ENCODE measurements around the gene PRR29.

PRR29 gene

GRCh38 chr17:64037802-64038201 lies 39.7 kb downstream of the PRR29 start:
- no peak overlapping the region for H3K4ac ChIP-seq (ENCODE audit: low read depth, low read length)
- H2BK5ac ChIP-seq (ENCODE audit: low read depth, low read length, poor library complexity): no peak overlapping the region
- no peaks in the 10 kb centered on the region for H3K79me1 ChIP-seq (ENCODE audit: low read length)
- no peaks in the 10 kb centered on the region for H3K79me2 ChIP-seq (ENCODE audit: control insufficient read depth, insufficient read depth, low read length, poor library complexity)
- H3K4me1 ChIP-seq (ENCODE audit: control insufficient read depth in 1 of 2, insufficient read depth in 2 of 2, low read length in 2 of 2): no peaks in the 10 kb centered on the region
- no peak overlapping the region for H3K14ac ChIP-seq (ENCODE audit: low read length)
- no peak overlapping the region for H4K12ac ChIP-seq (ENCODE audit: low read depth, low read length)
- no peak overlapping the region for H4K8ac ChIP-seq (ENCODE audit: low read depth, low read length)
- no peak overlapping the region for H2AK5ac ChIP-seq (ENCODE audit: low read length)
- WGBS (ENCODE audit: extremely low coverage, insufficient coverage, insufficient read length): no CpG with 5 or more reads among the region's 5 CpGs
- H3K18ac ChIP-seq (ENCODE audit: low read length): no peak overlapping the region
- no peak overlapping the region for H3K4me2 ChIP-seq (ENCODE audit: low read length)
- no peak overlapping the region for H3K27ac ChIP-seq (ENCODE audit: low read depth, low read length)
- H3K4me3 ChIP-seq (ENCODE audit: low read depth, low read length): no peak overlapping the region
- H2BK12ac ChIP-seq (ENCODE audit: low read length): no peak overlapping the region
- H2BK120ac ChIP-seq (ENCODE audit: insufficient read depth, low read length, poor library complexity): no peak overlapping the region
- no peak overlapping the region for H4K91ac ChIP-seq (ENCODE audit: low read depth, low read length)
- H3K23ac ChIP-seq (ENCODE audit: low read length): no peak overlapping the region
- H2AFZ ChIP-seq (ENCODE audit: insufficient read depth, low read length, poor library complexity): no peak overlapping the region
- H3K9me3 ChIP-seq (ENCODE audit: insufficient read depth, low read depth, low read length): no peaks in the 10 kb centered on the region
- DNase-seq: no peak
- H3K9ac ChIP-seq (ENCODE audit: low read length): no peak overlapping the region
- peaks cover 8 to 10% of the 10 kb centered on the region in 2 experiments for H3K36me3 ChIP-seq (ENCODE audit: control insufficient read depth in 1 of 2, insufficient read depth in 2 of 2, low read length in 2 of 2)
- no peaks in the 10 kb centered on the region for H3K27me3 ChIP-seq (ENCODE audit: insufficient read depth, low read length)

- Histone ChIP-seq H3K14ac (ENCODE audit: low read length) (no peak overlapping the region), H4K12ac (ENCODE audit: low read depth, low read length) (no peak overlapping the region), H3K9me3 (ENCODE audit: insufficient read depth, low read depth, low read length) (no peaks in the 10 kb centered on the region), H4K91ac (ENCODE audit: low read depth, low read length) (no peak overlapping the region), H2AFZ (ENCODE audit: insufficient read depth, low read length, poor library complexity) (no peak overlapping the region), H3K4me1 (ENCODE audit: control insufficient read depth in 1 of 2, insufficient read depth in 2 of 2, low read length in 2 of 2) (no peaks in the 10 kb centered on the region), H2BK5ac (ENCODE audit: low read depth, low read length, poor library complexity) (no peak overlapping the region), H3K36me3 (ENCODE audit: control insufficient read depth in 1 of 2, insufficient read depth in 2 of 2, low read length in 2 of 2) (peaks cover 15 to 17% of the 10 kb centered on the region in 2 experiments), H3K23ac (ENCODE audit: low read length) (no peak overlapping the region), H3K79me1 (ENCODE audit: low read length) (no peaks in the 10 kb centered on the region), H2AK5ac (ENCODE audit: low read length) (no peak overlapping the region), H3K4me3 (ENCODE audit: low read depth, low read length) (no peak overlapping the region), H2BK12ac (ENCODE audit: low read length) (no peak overlapping the region), H3K18ac (ENCODE audit: low read length) (no peak overlapping the region), H3K9ac (ENCODE audit: low read length) (no peak overlapping the region), H2BK120ac (ENCODE audit: insufficient read depth, low read length, poor library complexity) (no peak overlapping the region), H3K27me3 (ENCODE audit: insufficient read depth, low read length) (no peaks in the 10 kb centered on the region), H3K79me2 (ENCODE audit: control insufficient read depth, insufficient read depth, low read length, poor library complexity) (no peaks in the 10 kb centered on the region), H3K27ac (ENCODE audit: low read depth, low read length) (no peak overlapping the region), H3K4me2 (ENCODE audit: low read length) (no peak overlapping the region), H3K4ac (ENCODE audit: low read depth, low read length) (no peak overlapping the region), H4K8ac (ENCODE audit: low read depth, low read length) (no peak overlapping the region)
- no CpG with 5 or more reads among the region's 16 CpGs for WGBS (ENCODE audit: extremely low coverage, insufficient coverage, insufficient read length)
- no peak for DNase-seq
Observed at GRCh38 chr17:64038331-64039105, 40.4 kb downstream of the PRR29 start.

GRCh38 chr17:64039106-64039400 lies 40.9 kb downstream of the PRR29 start:
- H3K23ac ChIP-seq (ENCODE audit: low read length): no peak overlapping the region
- H3K9ac ChIP-seq (ENCODE audit: low read length): no peak overlapping the region
- no peaks in the 10 kb centered on the region for H3K79me1 ChIP-seq (ENCODE audit: low read length)
- H3K27me3 ChIP-seq (ENCODE audit: insufficient read depth, low read length): no peaks in the 10 kb centered on the region
- no peak overlapping the region for H2AK5ac ChIP-seq (ENCODE audit: low read length)
- H3K27ac ChIP-seq (ENCODE audit: low read depth, low read length): no peak overlapping the region
- H4K91ac ChIP-seq (ENCODE audit: low read depth, low read length): no peak overlapping the region
- DNase-seq: no peak
- no peak overlapping the region for H3K4me2 ChIP-seq (ENCODE audit: low read length)
- no peak overlapping the region for H3K14ac ChIP-seq (ENCODE audit: low read length)
- H3K18ac ChIP-seq (ENCODE audit: low read length): no peak overlapping the region
- no CpG with 5 or more reads among the region's 3 CpGs for WGBS (ENCODE audit: extremely low coverage, insufficient coverage, insufficient read length)
- H3K9me3 ChIP-seq (ENCODE audit: insufficient read depth, low read depth, low read length): no peaks in the 10 kb centered on the region
- H2BK5ac ChIP-seq (ENCODE audit: low read depth, low read length, poor library complexity): no peak overlapping the region
- H4K8ac ChIP-seq (ENCODE audit: low read depth, low read length): no peak overlapping the region
- H2BK12ac ChIP-seq (ENCODE audit: low read length): no peak overlapping the region
- no peak overlapping the region for H4K12ac ChIP-seq (ENCODE audit: low read depth, low read length)
- no peaks in the 10 kb centered on the region for H3K79me2 ChIP-seq (ENCODE audit: control insufficient read depth, insufficient read depth, low read length, poor library complexity)
- no peak overlapping the region for H3K4me3 ChIP-seq (ENCODE audit: low read depth, low read length)
- H2BK120ac ChIP-seq (ENCODE audit: insufficient read depth, low read length, poor library complexity): no peak overlapping the region
- peaks cover 21 to 22% of the 10 kb centered on the region in 2 experiments for H3K36me3 ChIP-seq (ENCODE audit: control insufficient read depth in 1 of 2, insufficient read depth in 2 of 2, low read length in 2 of 2)
- no peaks in the 10 kb centered on the region for H3K4me1 ChIP-seq (ENCODE audit: control insufficient read depth in 1 of 2, insufficient read depth in 2 of 2, low read length in 2 of 2)
- H3K4ac ChIP-seq (ENCODE audit: low read depth, low read length): no peak overlapping the region
- no peak overlapping the region for H2AFZ ChIP-seq (ENCODE audit: insufficient read depth, low read length, poor library complexity)

GRCh38 chr17:64040206-64040605 lies 42.1 kb downstream of the PRR29 start:
- H2AK5ac ChIP-seq (ENCODE audit: low read length): no peak overlapping the region

More at GRCh38 chr17:64040206-64040605, 42.1 kb downstream of the PRR29 start:
- WGBS (ENCODE audit: extremely low coverage, insufficient coverage, insufficient read length): no CpG with 5 or more reads among the region's 6 CpGs
- no peak overlapping the region for H3K9ac ChIP-seq (ENCODE audit: low read length)
- no peak overlapping the region for H2AFZ ChIP-seq (ENCODE audit: insufficient read depth, low read length, poor library complexity)
- no peaks in the 10 kb centered on the region for H3K9me3 ChIP-seq (ENCODE audit: insufficient read depth, low read depth, low read length)
- H3K4me1 ChIP-seq (ENCODE audit: control insufficient read depth in 1 of 2, insufficient read depth in 2 of 2, low read length in 2 of 2): no peaks in the 10 kb centered on the region
- H2BK120ac ChIP-seq (ENCODE audit: insufficient read depth, low read length, poor library complexity): no peak overlapping the region
- DNase-seq: no peak
- no peak overlapping the region for H4K8ac ChIP-seq (ENCODE audit: low read depth, low read length)
- no peak overlapping the region for H4K91ac ChIP-seq (ENCODE audit: low read depth, low read length)
- H3K36me3 ChIP-seq (ENCODE audit: control insufficient read depth in 1 of 2, insufficient read depth in 2 of 2, low read length in 2 of 2): peaks cover 29 to 30% of the 10 kb centered on the region in 2 experiments
- no peak overlapping the region for H3K23ac ChIP-seq (ENCODE audit: low read length)
- no peak overlapping the region for H2BK12ac ChIP-seq (ENCODE audit: low read length)
- H3K4me3 ChIP-seq (ENCODE audit: low read depth, low read length): no peak overlapping the region
- no peak overlapping the region for H3K4me2 ChIP-seq (ENCODE audit: low read length)
- no peak overlapping the region for H4K12ac ChIP-seq (ENCODE audit: low read depth, low read length)
- no peak overlapping the region for H3K18ac ChIP-seq (ENCODE audit: low read length)
- H3K27me3 ChIP-seq (ENCODE audit: insufficient read depth, low read length): no peaks in the 10 kb centered on the region
- no peak overlapping the region for H2BK5ac ChIP-seq (ENCODE audit: low read depth, low read length, poor library complexity)
- H3K4ac ChIP-seq (ENCODE audit: low read depth, low read length): no peak overlapping the region
- no peak overlapping the region for H3K27ac ChIP-seq (ENCODE audit: low read depth, low read length)
- no peaks in the 10 kb centered on the region for H3K79me1 ChIP-seq (ENCODE audit: low read length)
- H3K79me2 ChIP-seq (ENCODE audit: control insufficient read depth, insufficient read depth, low read length, poor library complexity): no peaks in the 10 kb centered on the region
- H3K14ac ChIP-seq (ENCODE audit: low read length): no peak overlapping the region

All from trophoblast cell (in vitro differentiated cells and primary cell).